AG04449 (cell line): Measurements from ENCODE around the gene ASB10.

ENCODE experiments used
- CTCF ChIA-PET: fragments of 350-600 bp; formaldehyde crosslinking; extraction: SDS; loops from one replicate; lab custom pipeline; 2021; ENCODE audit warnings: antibody characterized with exemption; lab: Yijun Ruan, JAX
- POLR2A ChIA-PET: fragments of 400-600, 350-600 bp; formaldehyde crosslinking; extraction: SDS; loops from one replicate; lab custom pipeline; 2020; ENCODE audit warnings: antibody characterized with exemption, inconsistent platforms; lab: Yijun Ruan, JAX
- DNase-seq: peaks from one replicate; pipeline ENCODE4 v3.0.0-alpha.2; 2010; ENCODE audit warnings: low read depth, low spot score
- H3K4me3 ChIP-seq: 2 replicates; pipeline ENCODE4 v1.5.1; 2011; ENCODE audit warnings: low read depth, mild to moderate bottlenecking, control low read depth, low read length
- TF ChIP-seq, protein P1 (sequence below): IDR thresholded peaks from one replicate; pipeline ENCODE4 v1.5.1; 2011; ENCODE audit warnings: mild to moderate bottlenecking, moderate library complexity, low read length, control low read depth, inconsistent platforms; ENCODE audit not compliant: insufficient read depth; ENCODE audit errors: missing control alignments

The ASB10 gene

DNA sequence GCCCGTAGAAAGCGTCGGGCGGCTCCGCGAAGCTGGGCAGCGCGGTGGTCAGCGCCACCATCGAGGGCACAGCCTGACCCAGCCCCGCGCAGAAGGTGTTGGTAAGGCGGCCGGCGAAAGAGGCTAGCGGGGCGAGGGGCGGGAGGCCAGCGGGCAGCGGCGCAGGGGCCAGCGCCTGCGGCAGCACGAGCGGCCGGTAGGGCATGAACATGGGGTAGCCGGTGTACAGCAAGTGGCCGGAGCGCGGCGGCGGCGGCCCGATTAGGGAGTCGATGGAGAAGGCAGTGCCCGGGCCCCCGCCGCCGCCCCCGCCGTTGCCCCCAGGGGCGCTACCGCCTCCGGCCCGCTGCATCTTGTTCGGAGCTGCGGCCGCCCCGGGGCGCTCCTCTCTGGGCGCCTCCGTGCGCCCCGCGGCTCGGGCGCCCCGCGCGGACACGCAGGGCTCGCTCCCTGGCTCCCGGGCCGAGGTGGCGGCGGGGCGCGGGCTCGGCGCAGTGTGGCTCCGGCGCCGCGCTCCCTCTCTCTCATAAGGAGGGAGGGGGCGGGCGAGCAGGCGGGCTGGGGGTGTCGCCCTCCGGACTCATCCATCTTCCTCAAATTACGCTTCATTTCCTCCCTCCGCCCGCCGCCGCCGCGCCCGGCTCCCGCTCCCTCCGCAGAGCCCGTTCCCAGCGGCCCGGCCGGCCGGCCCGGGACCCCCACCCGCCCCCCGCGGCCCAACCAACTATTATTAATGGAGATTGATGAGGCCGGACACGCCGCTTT is 19.7 kb downstream of the ASB10 start, which contains the start of gene GBX1:
Gene GBX1, minus strand, starts transcription at position 498 of the 765 bp plus-strand sequence. Its CDS starts 146 bp downstream, at position 352.
- DNase-seq: no peak
- TF ChIP-seq, protein P1, sequence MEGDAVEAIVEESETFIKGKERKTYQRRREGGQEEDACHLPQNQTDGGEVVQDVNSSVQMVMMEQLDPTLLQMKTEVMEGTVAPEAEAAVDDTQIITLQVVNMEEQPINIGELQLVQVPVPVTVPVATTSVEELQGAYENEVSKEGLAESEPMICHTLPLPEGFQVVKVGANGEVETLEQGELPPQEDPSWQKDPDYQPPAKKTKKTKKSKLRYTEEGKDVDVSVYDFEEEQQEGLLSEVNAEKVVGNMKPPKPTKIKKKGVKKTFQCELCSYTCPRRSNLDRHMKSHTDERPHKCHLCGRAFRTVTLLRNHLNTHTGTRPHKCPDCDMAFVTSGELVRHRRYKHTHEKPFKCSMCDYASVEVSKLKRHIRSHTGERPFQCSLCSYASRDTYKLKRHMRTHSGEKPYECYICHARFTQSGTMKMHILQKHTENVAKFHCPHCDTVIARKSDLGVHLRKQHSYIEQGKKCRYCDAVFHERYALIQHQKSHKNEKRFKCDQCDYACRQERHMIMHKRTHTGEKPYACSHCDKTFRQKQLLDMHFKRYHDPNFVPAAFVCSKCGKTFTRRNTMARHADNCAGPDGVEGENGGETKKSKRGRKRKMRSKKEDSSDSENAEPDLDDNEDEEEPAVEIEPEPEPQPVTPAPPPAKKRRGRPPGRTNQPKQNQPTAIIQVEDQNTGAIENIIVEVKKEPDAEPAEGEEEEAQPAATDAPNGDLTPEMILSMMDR: no peak
- ChIA-PET CTCF (interaction anchor here (0.6 to 6.5 kb wide), 11 partner anchors 8 to 203 kb away, joined by 3 to 41 read pairs (median 4); no protein-coding TSS in a partner anchor), POLR2A (no interaction called here)
- no peak within 1 kb of the TSS; the same call in 1 of the 2 replicates for H3K4me3 ChIP-seq

DNA sequence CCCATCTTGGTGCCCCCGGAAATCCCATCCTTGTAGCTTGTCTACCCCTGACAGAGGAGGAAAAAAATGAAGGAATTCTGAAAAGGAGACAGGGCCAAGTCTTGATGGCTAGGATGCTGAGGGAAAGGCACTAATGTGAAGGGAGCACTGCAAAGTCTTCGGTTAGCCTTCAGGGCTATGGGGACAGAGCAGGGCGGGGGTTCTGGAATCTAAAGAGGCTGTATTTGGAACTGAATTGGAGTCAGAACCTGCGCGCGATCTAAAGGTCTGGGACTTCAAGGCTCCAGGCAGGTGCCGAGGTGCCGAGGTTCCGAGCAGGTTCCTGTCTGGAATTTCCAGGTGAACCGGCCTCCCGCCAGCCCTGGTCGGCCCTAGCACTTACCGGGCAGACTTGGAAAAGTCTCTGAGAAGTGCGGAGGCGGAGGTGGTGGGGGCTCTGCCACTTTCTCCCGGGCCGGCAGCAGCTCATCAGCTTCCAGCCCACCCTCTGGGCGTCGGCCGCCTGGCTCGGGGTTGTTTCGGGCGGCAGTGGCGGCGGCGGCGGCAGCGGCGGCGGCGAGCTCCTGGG is 20.3 kb downstream of the ASB10 start:
- TF ChIP-seq, protein P1: no peak
- H3K4me3 ChIP-seq: no peak overlapping the region; the same call in 1 of the 2 replicates
- ChIA-PET POLR2A (interaction anchor here (0.6 kb wide), 1 partner anchor 68 kb away, joined by 3 read pairs; no protein-coding TSS in a partner anchor), CTCF (interaction anchor here (1.0 to 6.5 kb wide), 9 partner anchors 8 to 268 kb away, joined by 3 to 41 read pairs (median 8); no protein-coding TSS in a partner anchor)
- DNase-seq: no peak

DNA sequence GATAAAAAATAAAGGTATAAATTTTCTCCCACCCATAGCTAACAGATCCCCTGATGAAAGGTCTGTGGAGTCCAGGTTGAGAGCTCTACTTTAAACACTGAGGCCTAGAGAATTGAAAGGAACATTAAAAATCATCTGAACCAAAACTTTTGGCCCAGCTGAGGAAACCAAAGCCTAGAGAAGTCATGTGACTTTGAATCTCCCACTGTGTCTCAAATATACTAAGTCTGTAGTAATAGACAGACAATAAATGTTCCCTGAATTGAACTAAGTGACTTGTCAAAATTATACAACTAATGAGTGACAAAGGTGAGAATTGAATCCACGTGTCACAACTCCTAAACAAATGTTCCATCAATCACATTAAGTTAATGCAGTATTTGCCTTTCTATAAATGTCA is 25.3 kb downstream of the ASB10 start:
- POLR2A ChIA-PET: no interaction called here
- CTCF ChIA-PET: interaction anchor here (1.0 to 3.1 kb wide), 3 partner anchors 9 to 10 kb away, joined by 4 to 29 read pairs (median 5); no protein-coding TSS in a partner anchor
- no peak for DNase-seq
- no peak overlapping the region for H3K4me3 ChIP-seq
- TF ChIP-seq, protein P1: no peak

DNA sequence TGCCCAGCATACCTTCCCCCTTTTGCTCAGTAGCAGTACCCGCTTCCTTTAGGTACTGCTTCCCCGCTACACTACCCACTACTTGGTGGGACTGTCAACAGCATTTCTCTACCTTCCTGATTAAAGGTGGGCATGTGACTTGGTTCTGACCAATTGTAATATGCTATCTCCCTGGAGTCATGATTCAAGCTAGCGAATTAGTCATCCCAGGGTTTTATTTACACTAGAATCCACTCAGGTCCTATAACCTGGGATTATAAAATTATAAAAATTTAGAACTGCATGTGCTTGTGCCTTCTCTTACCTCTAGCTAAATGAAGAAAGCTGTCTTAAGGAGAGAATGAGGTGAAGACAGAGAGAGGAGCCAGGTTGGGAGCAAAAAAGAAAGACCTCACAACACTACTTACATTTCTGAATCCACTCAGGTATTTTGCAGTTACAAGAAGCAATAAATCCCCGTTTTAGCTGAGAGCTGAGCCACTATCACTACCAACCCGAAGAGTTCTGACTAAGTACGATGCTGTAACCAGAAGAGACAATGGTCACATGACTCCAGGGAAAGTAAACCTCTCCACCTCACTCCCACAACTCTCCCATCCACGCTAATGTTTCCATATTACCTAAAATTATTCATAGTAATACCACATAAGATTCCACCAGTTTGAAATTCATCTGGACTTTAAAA is 29.3 kb downstream of the ASB10 start:
- POLR2A ChIA-PET: no interaction called here
- CTCF ChIA-PET: interaction anchor here (1.5 to 3.0 kb wide), 4 partner anchors 8 to 34 kb away, joined by 5 to 26 read pairs (median 9); no protein-coding TSS in a partner anchor
- no peak overlapping the region for H3K4me3 ChIP-seq
- no peak for DNase-seq
- TF ChIP-seq, protein P1: no peak

DNA sequence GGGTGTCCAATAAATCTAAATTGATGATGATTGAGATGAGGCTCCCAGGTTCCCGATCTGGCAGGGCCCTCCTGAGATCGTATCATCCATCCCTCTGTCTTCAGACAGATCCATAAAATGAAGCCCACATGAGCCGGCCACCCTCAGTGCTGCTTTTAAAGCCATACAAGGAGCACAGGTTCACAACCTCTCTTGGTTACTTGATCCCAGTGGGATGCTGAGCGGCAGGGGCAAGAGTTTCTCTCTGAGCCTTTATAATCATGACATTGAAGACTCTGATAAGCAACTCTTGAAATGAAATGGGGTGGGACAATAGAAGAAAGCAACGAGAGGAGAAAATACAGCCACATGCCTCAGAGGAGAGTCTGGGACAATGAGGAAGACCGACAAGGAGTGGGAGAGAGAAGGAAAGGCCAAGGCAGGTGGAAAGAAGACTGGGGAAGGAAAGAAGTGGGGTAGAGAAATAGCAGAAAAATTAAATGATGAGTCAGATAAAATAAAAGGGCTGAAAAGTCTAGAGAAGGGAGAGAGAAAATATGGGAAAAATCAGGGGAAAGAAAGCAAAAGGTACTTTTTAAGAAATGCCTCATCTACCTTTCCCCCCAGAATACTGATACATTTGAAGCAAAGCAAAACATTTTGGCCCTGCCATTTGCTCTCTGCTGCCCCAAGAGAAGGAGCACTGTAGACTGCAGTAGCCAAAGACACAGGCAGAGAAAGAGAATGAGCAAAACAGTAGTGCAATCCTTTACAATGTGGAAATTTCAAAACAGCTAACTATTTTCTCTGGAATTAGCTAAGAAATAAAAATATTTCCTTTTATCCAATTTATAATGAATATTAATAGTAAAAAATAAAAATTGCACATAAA is 34.2 kb downstream of the ASB10 start:
- no peak for DNase-seq
- CTCF ChIA-PET: interaction anchor here (0.9 kb wide), 1 partner anchor 29 kb away, joined by 5 read pairs; no protein-coding TSS in a partner anchor
- H3K4me3 ChIP-seq: no peak overlapping the region
- POLR2A ChIA-PET: no interaction called here
- TF ChIP-seq, protein P1: no peak
